Mesothelial cell of epicardium (in vitro differentiated cells): ENCODE results near the gene EXOC4. TPM values are rescaled to one million over a fixed set of nuclear protein-coding genes. Genes with fewer than 3 reads are reported as not detected.

Experiments used
- DNase-seq, 2 experiments: peaks; one replicate each; pipeline ENCODE4 v3.0.0; 2021; ENCODE audit warnings: low spot score in 2 of 2; ENCODE audit not compliant: unreplicated experiment in 2 of 2
- H3K27ac Mint-ChIP-seq: 2 replicates; pipeline ENCODE4 v1.8.0; 2021; ENCODE audit warnings: mixed read lengths
- H3K27me3 Mint-ChIP-seq: 2 replicates; pipeline ENCODE4 v1.8.0; 2021; ENCODE audit warnings: low read depth, mixed read lengths
- H3K36me3 Mint-ChIP-seq: 2 replicates; pipeline ENCODE4 v1.8.0; 2021; ENCODE audit warnings: mixed read lengths
- H3K4me1 Mint-ChIP-seq: 2 replicates; pipeline ENCODE4 v1.8.0; 2021; ENCODE audit warnings: mixed read lengths
- H3K4me3 Mint-ChIP-seq: 2 replicates; pipeline ENCODE4 v1.8.0; 2021; ENCODE audit warnings: mild to moderate bottlenecking, moderate library complexity, mixed read lengths
- H3K9me3 Mint-ChIP-seq: 2 replicates; pipeline ENCODE4 v1.8.0; 2021; ENCODE audit warnings: mixed read lengths
- CTCF ChIP-seq: fragments of 200-600 bp; sonication (generic); IDR thresholded peaks from one replicate; pipeline ENCODE4 v1.5.0; 2021; ENCODE audit warnings: antibody characterized with exemption; ENCODE audit not compliant: unreplicated experiment
- total RNA-seq: library from RNA; stranded (reverse); gene quantifications from 3 replicates; pipeline ENCODE4 v1.2.1, GENCODE V29; 2021

The EXOC4 gene
- total RNA-seq, 1 donor from 2014 or later = 105 TPM

DNA sequence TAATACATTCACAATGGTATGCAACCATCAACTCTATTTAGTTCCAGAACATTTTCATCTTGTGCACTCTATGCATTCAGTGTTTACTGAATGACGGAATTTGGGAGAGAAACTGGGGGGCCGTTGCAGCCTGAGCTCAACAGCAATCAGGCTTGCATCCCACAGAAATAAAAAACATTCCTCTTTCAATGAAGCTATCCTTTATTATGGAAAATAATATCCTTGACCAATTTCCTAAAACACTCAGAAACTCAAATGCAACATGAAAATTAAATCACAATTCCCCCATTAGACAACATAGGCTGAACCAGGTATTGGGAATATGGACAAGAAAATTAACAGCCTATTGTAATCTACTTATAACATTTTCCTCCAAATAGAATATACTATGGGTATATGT, 6.3 kb upstream of the EXOC4 start:
- peaks cover 4% of the 10 kb centered on the region for H3K36me3 Mint-ChIP-seq
- peaks cover 14% of the 10 kb centered on the region for H3K9me3 Mint-ChIP-seq

GRCh38 chr7:133248901-133249300, 4.0 kb upstream of the EXOC4 start:
- H3K27me3 Mint-ChIP-seq = no peaks in the 10 kb centered on the region
- no peak overlapping the region for H3K27ac Mint-ChIP-seq
- no peak for DNase-seq
- H3K4me3 Mint-ChIP-seq = no peak overlapping the region
- no peak for TF ChIP-seq CTCF
- H3K36me3 Mint-ChIP-seq = peaks cover 4% of the 10 kb centered on the region
- H3K9me3 Mint-ChIP-seq = peaks cover 14% of the 10 kb centered on the region
- peaks cover 11% of the 10 kb centered on the region for H3K4me1 Mint-ChIP-seq

More for the DNA sequence above, 6.3 kb upstream of the EXOC4 start:
- H3K27me3 Mint-ChIP-seq = peaks cover 8% of the 10 kb centered on the region
- TF ChIP-seq CTCF = no peak
- no peak for DNase-seq
- H3K4me1 Mint-ChIP-seq = no peaks in the 10 kb centered on the region
- no peak overlapping the region for H3K4me3 Mint-ChIP-seq
- no peak overlapping the region for H3K27ac Mint-ChIP-seq

- Mint-ChIP-seq H3K4me1 (peaks cover 29% of the 10 kb centered on the region), H3K27me3 (no peaks in the 10 kb centered on the region), H3K36me3 (peaks cover 9% of the 10 kb centered on the region), H3K27ac (peak overlapping the region; percentile 96), H3K9me3 (peaks cover 14% of the 10 kb centered on the region), H3K4me3 (peak overlapping the region; percentile 96)
- no peak for DNase-seq
- no peak for TF ChIP-seq CTCF
Measured at GRCh38 chr7:133252506-133252857, 396 bp upstream of the EXOC4 start.

DNA sequence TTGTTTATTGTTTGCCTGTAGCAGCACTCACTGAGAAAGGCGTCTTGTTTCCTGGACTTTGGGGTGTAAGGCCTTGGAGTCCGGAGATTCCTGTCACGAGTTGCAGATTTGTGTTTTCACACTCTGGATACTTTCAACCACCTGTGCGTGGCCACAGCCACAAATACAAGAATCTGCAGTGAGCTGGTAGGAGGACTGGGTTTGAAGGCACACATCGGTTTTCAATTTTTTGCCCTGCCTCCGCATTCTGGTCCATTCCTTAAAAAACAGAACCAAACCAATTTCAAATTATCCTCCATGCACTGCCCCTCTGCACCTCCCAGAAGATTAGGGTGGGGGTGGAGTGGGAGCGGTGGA, 619 bp downstream of the EXOC4 start:
- peaks cover 9% of the 10 kb centered on the region for H3K36me3 Mint-ChIP-seq
- no peak for TF ChIP-seq CTCF
- H3K27ac Mint-ChIP-seq = peak overlapping the region; percentile 96
- H3K9me3 Mint-ChIP-seq = peaks cover 11% of the 10 kb centered on the region
- no peak for DNase-seq
- no peaks in the 10 kb centered on the region for H3K27me3 Mint-ChIP-seq
- peaks cover 29% of the 10 kb centered on the region for H3K4me1 Mint-ChIP-seq
- peak overlapping the region; percentile 96 for H3K4me3 Mint-ChIP-seq

- Mint-ChIP-seq H3K36me3 (peaks cover 5% of the 10 kb centered on the region), H3K27ac (no peak overlapping the region), H3K4me1 (peaks cover 29% of the 10 kb centered on the region), H3K27me3 (no peaks in the 10 kb centered on the region), H3K9me3 (no peaks in the 10 kb centered on the region), H3K4me3 (no peak overlapping the region)
- TF ChIP-seq CTCF = no peak
- no peak for DNase-seq
Measured at GRCh38 chr7:133255486-133255885, 2.6 kb downstream of the EXOC4 start.

GRCh38 chr7:133258174-133258573, 5.3 kb downstream of the EXOC4 start:
- H3K27ac Mint-ChIP-seq = no peak overlapping the region
- TF ChIP-seq CTCF = no peak
- H3K9me3 Mint-ChIP-seq = no peaks in the 10 kb centered on the region
- H3K4me3 Mint-ChIP-seq = no peak overlapping the region
- no peaks in the 10 kb centered on the region for H3K27me3 Mint-ChIP-seq
- DNase-seq = no peak
- peaks cover 5% of the 10 kb centered on the region for H3K36me3 Mint-ChIP-seq
- peaks cover 25% of the 10 kb centered on the region for H3K4me1 Mint-ChIP-seq
